Neural cell (in vitro differentiated cells): Measurements from ENCODE around the gene RILPL2. TPM values are rescaled to one million over a fixed set of nuclear protein-coding genes. Genes with fewer than 3 reads are reported as not detected.

Experiments used
- H2AFZ ChIP-seq: fragments of 200-600, 300-800 bp; sonication (generic), shearing (Covaris generic); 2 replicates; pipeline ENCODE4 v1.6.0; 2014; ENCODE audit warnings: low read depth, mild to moderate bottlenecking, antibody characterized with exemption, low read length, moderate library complexity
- H3F3A ChIP-seq: fragments of 200-600 bp; shearing (Covaris generic); 2 replicates; pipeline ENCODE4 v1.6.1; 2016; ENCODE audit warnings: mild to moderate bottlenecking, moderate library complexity, mixed read lengths, antibody characterized with exemption, low read length; ENCODE audit not compliant: insufficient read depth, poor library complexity, severe bottlenecking
- H3K27ac ChIP-seq: fragments of 200-600, 300-800 bp; sonication (generic), shearing (Covaris generic); 2 replicates; pipeline ENCODE4 v1.5.1; 2014; ENCODE audit warnings: mild to moderate bottlenecking, low read length, moderate library complexity
- H3K27me3 ChIP-seq: fragments of 300-800, 200-600 bp; sonication (generic), shearing (Covaris generic); 2 replicates; pipeline ENCODE4 v1.6.0; 2014; ENCODE audit warnings: mild to moderate bottlenecking, low read depth, low read length, moderate library complexity; ENCODE audit not compliant: insufficient read depth
- H3K36me3 ChIP-seq: fragments of 300-800, 200-600 bp; sonication (generic), shearing (Covaris generic); 2 replicates; pipeline ENCODE4 v1.5.1; 2014; ENCODE audit warnings: mild to moderate bottlenecking, antibody characterized with exemption, low read length, moderate library complexity; ENCODE audit not compliant: insufficient read depth
- H3K4me2 ChIP-seq: fragments of 300-800, 200-600 bp; sonication (generic), shearing (Covaris generic); 2 replicates; pipeline ENCODE4 v1.6.0; 2014; ENCODE audit warnings: mild to moderate bottlenecking, low read length
- H3K4me3 ChIP-seq: fragments of 300-800, 200-600 bp; sonication (generic), shearing (Covaris generic); 2 replicates; pipeline ENCODE4 v1.5.1; 2014; ENCODE audit warnings: mild to moderate bottlenecking, low read length, moderate library complexity
- H3K79me2 ChIP-seq: fragments of 200-600 bp; shearing (Covaris generic); replicated peaks from 2 replicates; pipeline ENCODE4 v1.6.0; 2014; ENCODE audit warnings: mild to moderate bottlenecking, low read length, moderate library complexity; ENCODE audit not compliant: insufficient read depth
- H3K9ac ChIP-seq: fragments of 300-800, 200-600 bp; sonication (generic), shearing (Covaris generic); 2 replicates; pipeline ENCODE4 v1.6.1; 2016; ENCODE audit warnings: mild to moderate bottlenecking, low read length, mixed read lengths
- H3K9me2 ChIP-seq: fragments of 200-600 bp; shearing (Covaris generic); 2 replicates; pipeline ENCODE4 v1.6.1; 2016; ENCODE audit warnings: mild to moderate bottlenecking, low read length, mixed read lengths; ENCODE audit not compliant: insufficient read depth
- H3K9me3 ChIP-seq: fragments of 200-600, 300-800 bp; sonication (generic), shearing (Covaris generic); 2 replicates; pipeline ENCODE4 v1.6.1; 2016; ENCODE audit warnings: mild to moderate bottlenecking, mixed run types, low read length, moderate library complexity, mixed read lengths
- H4K20me1 ChIP-seq: fragments of 200-600 bp; shearing (Covaris generic); 2 replicates; pipeline ENCODE4 v1.6.1; 2016; ENCODE audit warnings: mild to moderate bottlenecking, mixed run types; ENCODE audit not compliant: insufficient read depth
- EP300 ChIP-seq: fragments of 450-650 bp; conservative IDR thresholded peaks from 2 replicates; pipeline ENCODE4 v1.6.1; 2014; ENCODE audit warnings: antibody characterized with exemption, mild to moderate bottlenecking, moderate library complexity; ENCODE audit not compliant: poor library complexity, severe bottlenecking
- EZH2 ChIP-seq: fragments of 200-600, 300-800 bp; shearing (Covaris generic), sonication (generic); IDR thresholded peaks from 2 replicates; pipeline ENCODE4 v1.6.1; 2014; ENCODE audit warnings: antibody characterized with exemption, low read length, borderline replicate concordance, mild to moderate bottlenecking; ENCODE audit not compliant: insufficient read depth, poor library complexity, severe bottlenecking
- MXI1 ChIP-seq: fragments of 450-650 bp; conservative IDR thresholded peaks from 2 replicates; pipeline ENCODE4 v1.6.1; 2014; ENCODE audit warnings: antibody characterized with exemption, mild to moderate bottlenecking; ENCODE audit not compliant: poor library complexity, severe bottlenecking
- POLR2AphosphoS5 ChIP-seq: IDR thresholded peaks from 2 replicates; pipeline ENCODE4 v1.6.1; 2012
- RAD21 ChIP-seq: fragments of 450-650 bp; conservative IDR thresholded peaks from 2 replicates; pipeline ENCODE4 v1.6.1; 2014; ENCODE audit warnings: antibody characterized with exemption, mild to moderate bottlenecking, moderate library complexity
- SMC3 ChIP-seq: fragments of 450-650 bp; conservative IDR thresholded peaks from 2 replicates; pipeline ENCODE4 v1.6.1; 2014; ENCODE audit warnings: antibody characterized with exemption, mild to moderate bottlenecking, moderate library complexity; ENCODE audit not compliant: poor library complexity
- TAF1 ChIP-seq: IDR thresholded peaks from 2 replicates; pipeline ENCODE4 v1.6.1; 2012; ENCODE audit warnings: low read depth
- polyA plus RNA-seq: library from polyadenylated mRNA; depleted of rRNA; stranded (reverse); fragments of >200 nt; gene quantifications from 2 replicates; pipeline ENCODE4 v1.2.3, GENCODE V29; 2014
- TF ChIP-seq, protein P1 (sequence below): IDR thresholded peaks from 2 replicates; pipeline ENCODE4 v1.6.1; 2012; ENCODE audit warnings: borderline replicate concordance
- TF ChIP-seq, protein P2 (sequence below): fragments of 450-650 bp; IDR thresholded peaks from 2 replicates; pipeline ENCODE4 v1.5.1; 2014; ENCODE audit warnings: antibody characterized with exemption, mild to moderate bottlenecking, moderate library complexity; ENCODE audit not compliant: poor library complexity, severe bottlenecking

Gene RILPL2
- polyA plus RNA-seq, 1 donor from 2014 or later: 0.07 TPM

DNA sequence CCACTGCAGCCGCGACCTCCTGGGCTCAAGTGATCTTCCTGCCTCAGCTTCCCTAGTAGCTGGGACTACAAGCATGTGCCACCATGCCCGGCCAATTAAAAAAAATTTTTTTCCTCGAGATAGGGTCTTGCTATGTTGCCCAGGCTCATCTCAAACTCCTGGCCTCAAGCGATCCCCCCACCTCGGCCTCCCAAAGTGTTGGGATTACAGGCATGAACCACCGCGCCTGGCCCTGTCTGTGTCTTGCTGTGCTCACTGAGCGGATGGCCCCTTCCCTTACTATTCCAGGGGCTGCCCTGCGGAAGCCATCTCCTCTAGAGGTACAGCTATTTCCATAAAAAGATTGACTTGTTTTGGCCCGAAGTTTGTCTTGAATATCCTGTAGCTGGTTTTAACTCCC lies 41.6 kb upstream of the RILPL2 start:
- no peaks in the 10 kb centered on the region for H4K20me1 ChIP-seq
- no peak overlapping the region for H2AFZ ChIP-seq
- H3F3A ChIP-seq: no peaks in the 10 kb centered on the region
- no peaks in the 10 kb centered on the region for H3K9me3 ChIP-seq
- TF ChIP-seq, protein P1, sequence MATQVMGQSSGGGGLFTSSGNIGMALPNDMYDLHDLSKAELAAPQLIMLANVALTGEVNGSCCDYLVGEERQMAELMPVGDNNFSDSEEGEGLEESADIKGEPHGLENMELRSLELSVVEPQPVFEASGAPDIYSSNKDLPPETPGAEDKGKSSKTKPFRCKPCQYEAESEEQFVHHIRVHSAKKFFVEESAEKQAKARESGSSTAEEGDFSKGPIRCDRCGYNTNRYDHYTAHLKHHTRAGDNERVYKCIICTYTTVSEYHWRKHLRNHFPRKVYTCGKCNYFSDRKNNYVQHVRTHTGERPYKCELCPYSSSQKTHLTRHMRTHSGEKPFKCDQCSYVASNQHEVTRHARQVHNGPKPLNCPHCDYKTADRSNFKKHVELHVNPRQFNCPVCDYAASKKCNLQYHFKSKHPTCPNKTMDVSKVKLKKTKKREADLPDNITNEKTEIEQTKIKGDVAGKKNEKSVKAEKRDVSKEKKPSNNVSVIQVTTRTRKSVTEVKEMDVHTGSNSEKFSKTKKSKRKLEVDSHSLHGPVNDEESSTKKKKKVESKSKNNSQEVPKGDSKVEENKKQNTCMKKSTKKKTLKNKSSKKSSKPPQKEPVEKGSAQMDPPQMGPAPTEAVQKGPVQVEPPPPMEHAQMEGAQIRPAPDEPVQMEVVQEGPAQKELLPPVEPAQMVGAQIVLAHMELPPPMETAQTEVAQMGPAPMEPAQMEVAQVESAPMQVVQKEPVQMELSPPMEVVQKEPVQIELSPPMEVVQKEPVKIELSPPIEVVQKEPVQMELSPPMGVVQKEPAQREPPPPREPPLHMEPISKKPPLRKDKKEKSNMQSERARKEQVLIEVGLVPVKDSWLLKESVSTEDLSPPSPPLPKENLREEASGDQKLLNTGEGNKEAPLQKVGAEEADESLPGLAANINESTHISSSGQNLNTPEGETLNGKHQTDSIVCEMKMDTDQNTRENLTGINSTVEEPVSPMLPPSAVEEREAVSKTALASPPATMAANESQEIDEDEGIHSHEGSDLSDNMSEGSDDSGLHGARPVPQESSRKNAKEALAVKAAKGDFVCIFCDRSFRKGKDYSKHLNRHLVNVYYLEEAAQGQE: no peak
- no peak for TF ChIP-seq RAD21
- no peak for TF ChIP-seq MXI1
- TF ChIP-seq TAF1: no peak
- no peak for TF ChIP-seq EP300
- TF ChIP-seq, protein P2, sequence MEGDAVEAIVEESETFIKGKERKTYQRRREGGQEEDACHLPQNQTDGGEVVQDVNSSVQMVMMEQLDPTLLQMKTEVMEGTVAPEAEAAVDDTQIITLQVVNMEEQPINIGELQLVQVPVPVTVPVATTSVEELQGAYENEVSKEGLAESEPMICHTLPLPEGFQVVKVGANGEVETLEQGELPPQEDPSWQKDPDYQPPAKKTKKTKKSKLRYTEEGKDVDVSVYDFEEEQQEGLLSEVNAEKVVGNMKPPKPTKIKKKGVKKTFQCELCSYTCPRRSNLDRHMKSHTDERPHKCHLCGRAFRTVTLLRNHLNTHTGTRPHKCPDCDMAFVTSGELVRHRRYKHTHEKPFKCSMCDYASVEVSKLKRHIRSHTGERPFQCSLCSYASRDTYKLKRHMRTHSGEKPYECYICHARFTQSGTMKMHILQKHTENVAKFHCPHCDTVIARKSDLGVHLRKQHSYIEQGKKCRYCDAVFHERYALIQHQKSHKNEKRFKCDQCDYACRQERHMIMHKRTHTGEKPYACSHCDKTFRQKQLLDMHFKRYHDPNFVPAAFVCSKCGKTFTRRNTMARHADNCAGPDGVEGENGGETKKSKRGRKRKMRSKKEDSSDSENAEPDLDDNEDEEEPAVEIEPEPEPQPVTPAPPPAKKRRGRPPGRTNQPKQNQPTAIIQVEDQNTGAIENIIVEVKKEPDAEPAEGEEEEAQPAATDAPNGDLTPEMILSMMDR: no peak
- TF ChIP-seq SMC3: no peak
- TF ChIP-seq POLR2AphosphoS5: no peak
- no peaks in the 10 kb centered on the region for H3K9me2 ChIP-seq
- no peak overlapping the region for H3K4me3 ChIP-seq
- no peaks in the 10 kb centered on the region for H3K36me3 ChIP-seq
- H3K79me2 ChIP-seq: no peaks in the 10 kb centered on the region
- no peak overlapping the region for H3K4me2 ChIP-seq
- no peak overlapping the region for H3K27ac ChIP-seq
- no peak overlapping the region for H3K9ac ChIP-seq
- H3K27me3 ChIP-seq: no peaks in the 10 kb centered on the region

DNA sequence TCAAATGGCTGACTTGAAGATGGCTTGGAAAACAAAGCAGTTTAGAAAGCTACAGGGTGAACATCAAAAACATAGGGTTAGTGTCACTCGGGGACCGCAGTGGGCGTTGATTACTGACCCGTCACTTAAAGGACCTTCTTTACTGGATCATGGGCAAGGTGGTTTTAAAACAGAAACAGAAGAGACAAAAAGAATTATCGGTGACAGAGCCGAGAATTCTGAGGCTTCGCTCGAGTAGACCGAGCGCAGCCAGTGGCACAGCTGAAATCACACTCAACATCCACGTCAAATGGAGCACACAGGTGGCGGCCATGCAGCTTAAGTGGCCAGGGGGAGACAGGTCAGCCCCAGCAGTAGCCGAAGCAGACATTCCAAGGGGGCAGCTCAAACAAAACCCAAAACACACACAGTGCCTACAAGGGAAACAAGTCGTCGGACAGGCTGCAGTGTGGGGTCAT lies 38.8 kb upstream of the RILPL2 start:
- Histone ChIP-seq H3K27ac (no peak overlapping the region), H4K20me1 (no peaks in the 10 kb centered on the region), H3K36me3 (peaks cover 9% of the 10 kb centered on the region), H3K4me3 (no peak overlapping the region), H3K9ac (no peak overlapping the region), H2AFZ (no peak overlapping the region), H3K9me3 (no peaks in the 10 kb centered on the region), H3F3A (no peaks in the 10 kb centered on the region), H3K79me2 (no peaks in the 10 kb centered on the region), H3K27me3 (no peaks in the 10 kb centered on the region), H3K9me2 (no peaks in the 10 kb centered on the region), H3K4me2 (no peak overlapping the region)
- TF ChIP-seq EZH2 (no peak), MXI1 (no peak), RAD21 (no peak), SMC3 (no peak), TAF1 (no peak), POLR2AphosphoS5 (no peak), EP300 (no peak)
- TF ChIP-seq, protein P2: no peak
- TF ChIP-seq, protein P1: no peak
